H1 (cell line): Measurements from ENCODE around the gene SLC44A5. TPM values are rescaled to one million over a fixed set of nuclear protein-coding genes. Genes with fewer than 3 reads are reported as not detected.

Experiments used
- CTCF ChIA-PET: fragments of 300-600 bp; sonication (Branson Sonifier 250); formaldehyde crosslinking; loops from one replicate; lab custom pipeline; 2021; ENCODE audit not compliant: partially characterized antibody; lab: Charles Lee
- POLR2A ChIA-PET: fragments of 300-600 bp; sonication (Branson Sonifier 250); formaldehyde crosslinking; loops from one replicate; lab custom pipeline; 2021; ENCODE audit warnings: inconsistent platforms; ENCODE audit not compliant: partially characterized antibody; lab: Charles Lee
- DNase-seq, 2 experiments: peaks; one replicate each; pipeline versions ENCODE4 v3.0.0 to v3.0.0-alpha.2; 2010 to 2022; ENCODE audit warnings: low spot score in 2 of 2, low read depth in 1 of 2, mixed read lengths in 1 of 2
- FAIRE-seq: peaks from 2 replicates; lab custom pipeline; 2011; peaks lifted over from hg19 to GRCh38; lab: Jason Lieb, UNC
- H2AFZ ChIP-seq: 2 replicates; pipeline ENCODE4 v1.8.1; 2012; ENCODE audit warnings: low read length, inconsistent platforms
- H2AK5ac ChIP-seq: 2 replicates; pipeline ENCODE4 v1.6.1; 2013; ENCODE audit warnings: low read depth, low read length
- H2BK120ac ChIP-seq: replicated peaks from 2 replicates; pipeline ENCODE3; 2013; ENCODE audit warnings: low read depth, low read length, inconsistent platforms
- H2BK12ac ChIP-seq: 2 replicates; pipeline ENCODE4 v1.6.1; 2013; ENCODE audit warnings: low read depth, low read length
- H2BK15ac ChIP-seq: 2 replicates; pipeline ENCODE4 v1.6.1; 2013; ENCODE audit warnings: low read length
- H2BK20ac ChIP-seq: 2 replicates; pipeline ENCODE4 v1.6.1; 2013; ENCODE audit warnings: low read length
- H2BK5ac ChIP-seq: 2 replicates; pipeline ENCODE4 v1.6.1; 2013; ENCODE audit warnings: low read depth, low read length
- H3K14ac ChIP-seq: 2 replicates; pipeline ENCODE4 v1.6.1; 2013; ENCODE audit warnings: inconsistent platforms; ENCODE audit not compliant: insufficient read length
- H3K18ac ChIP-seq: 2 replicates; pipeline ENCODE4 v1.6.1; 2013; ENCODE audit warnings: low read length; ENCODE audit errors: extremely low read depth
- H3K23ac ChIP-seq: 2 replicates; pipeline ENCODE4 v1.6.1; 2013; ENCODE audit warnings: inconsistent platforms; ENCODE audit not compliant: insufficient read length
- H3K23me2 ChIP-seq: 2 replicates; pipeline ENCODE4 v1.6.1; 2013; ENCODE audit warnings: low read depth, low read length
- H3K27ac ChIP-seq: 2 replicates; pipeline ENCODE4 v1.6.1; 2011; ENCODE audit warnings: low read depth, low read length, inconsistent platforms
- H3K27me3 ChIP-seq, 4 experiments: replicated peaks in 1 of 4; 1 replicate in 1 of 4; 2 replicates in 3 of 4; pipeline versions ENCODE4 v1.6.1 to v1.8.1; 2011 to 2013; ENCODE audit warnings: low read length in 3 of 4, mild to moderate bottlenecking in 3 of 4, inconsistent platforms in 2 of 4, mixed read lengths in 2 of 4, moderate library complexity in 1 of 4; ENCODE audit not compliant: control insufficient read depth in 3 of 4, insufficient read depth in 3 of 4; ENCODE audit errors: extremely low read depth in 1 of 4
- H3K36me3 ChIP-seq, 4 experiments: 2 replicates each; pipeline versions ENCODE4 v1.6.1 to v1.8.1; 2011 to 2013; ENCODE audit warnings: mild to moderate bottlenecking in 4 of 4, low read length in 3 of 4, moderate library complexity in 2 of 4, control low read depth in 1 of 4, inconsistent platforms in 1 of 4; ENCODE audit not compliant: insufficient read depth in 4 of 4, control insufficient read depth in 2 of 4
- H3K4ac ChIP-seq: replicated peaks from 2 replicates; pipeline ENCODE3; 2013; ENCODE audit warnings: low read length, low read depth, mixed read lengths, inconsistent platforms; ENCODE audit not compliant: insufficient read length
- H3K4me1 ChIP-seq, 4 experiments: replicated peaks in 1 of 4; 1 replicate in 1 of 4; 2 replicates in 3 of 4; pipeline versions ENCODE4 v1.6.1 to v1.8.1; 2011 to 2013; ENCODE audit warnings: low read length in 3 of 4, inconsistent platforms in 2 of 4, mixed read lengths in 1 of 4; ENCODE audit not compliant: insufficient read depth in 4 of 4, control insufficient read depth in 3 of 4
- H3K4me2 ChIP-seq, 2 experiments: 2 replicates each; pipeline versions ENCODE4 v1.6.1 to v1.8.1; 2011 to 2013; ENCODE audit warnings: low read depth in 2 of 2, low read length in 2 of 2, control low read depth in 1 of 2, inconsistent platforms in 1 of 2, mild to moderate bottlenecking in 1 of 2; ENCODE audit not compliant: insufficient read depth in 1 of 2
- H3K4me3 ChIP-seq, 4 experiments: fragments of 200-600, 300-600 bp in 1 of 4; sonication (generic), shearing (Covaris generic), sonication (Bioruptor Twin) in 1 of 4; 2 replicates each; pipeline versions ENCODE4 v1.5.1 to v1.8.1; 2011 to 2016; ENCODE audit warnings: low read length in 4 of 4, low read depth in 3 of 4, control low read depth in 2 of 4, inconsistent platforms in 2 of 4, mild to moderate bottlenecking in 2 of 4, mixed read lengths in 1 of 4, moderate library complexity in 1 of 4; ENCODE audit not compliant: insufficient read depth in 2 of 4; ENCODE audit errors: extremely low read depth in 1 of 4
- H3K56ac ChIP-seq: replicated peaks from 2 replicates; pipeline ENCODE3; 2013; ENCODE audit warnings: low read depth, mild to moderate bottlenecking, mixed read lengths, low read length, inconsistent platforms; ENCODE audit not compliant: insufficient read length
- H3K79me1 ChIP-seq: 2 replicates; pipeline ENCODE4 v1.6.1; 2013; ENCODE audit warnings: low read depth, low read length, control low read depth
- H3K79me2 ChIP-seq, 2 experiments: 2 replicates each; pipeline versions ENCODE4 v1.6.1 to v1.8.1; 2012 to 2013; ENCODE audit warnings: low read length in 2 of 2, mild to moderate bottlenecking in 2 of 2, inconsistent platforms in 1 of 2; ENCODE audit not compliant: insufficient read depth in 2 of 2, control insufficient read depth in 1 of 2
- H3K9ac ChIP-seq, 4 experiments: replicated peaks in 1 of 4; 1 replicate in 1 of 4; 2 replicates in 3 of 4; pipeline versions ENCODE4 v1.6.1 to v1.8.1; 2011 to 2013; ENCODE audit warnings: low read depth in 3 of 4, low read length in 3 of 4, control low read depth in 2 of 4, mild to moderate bottlenecking in 2 of 4, moderate library complexity in 2 of 4, inconsistent platforms in 1 of 4; ENCODE audit errors: extremely low read depth in 1 of 4
- H3K9me3 ChIP-seq, 2 experiments: 2 replicates each; pipeline versions ENCODE4 v1.6.1 to v1.8.1; 2012 to 2013; ENCODE audit warnings: mild to moderate bottlenecking in 2 of 2, moderate library complexity in 2 of 2, control low read depth in 1 of 2, inconsistent platforms in 1 of 2, low read depth in 1 of 2, low read length in 1 of 2, mixed read lengths in 1 of 2; ENCODE audit not compliant: insufficient read depth in 2 of 2
- H4K20me1 ChIP-seq, 2 experiments: replicated peaks in 1 of 2; 2 replicates each; pipeline versions ENCODE3 to v1.8.1; 2011 to 2013; ENCODE audit warnings: inconsistent platforms in 2 of 2, low read length in 2 of 2, mild to moderate bottlenecking in 1 of 2; ENCODE audit not compliant: insufficient read depth in 2 of 2, control insufficient read depth in 1 of 2
- H4K5ac ChIP-seq: 2 replicates; pipeline ENCODE4 v1.6.1; 2013; ENCODE audit warnings: low read length, low read depth, mixed read lengths, inconsistent platforms; ENCODE audit not compliant: insufficient read length
- H4K8ac ChIP-seq: 2 replicates; pipeline ENCODE4 v1.8.0; 2013; ENCODE audit warnings: mild to moderate bottlenecking, moderate library complexity, low read length, inconsistent platforms; ENCODE audit not compliant: insufficient read depth; ENCODE audit errors: extremely low read depth
- H4K91ac ChIP-seq: replicated peaks from 2 replicates; pipeline ENCODE3; 2013; ENCODE audit warnings: low read length, mixed read lengths, inconsistent platforms; ENCODE audit not compliant: insufficient read length
- BACH1 ChIP-seq: IDR thresholded peaks from 2 replicates; pipeline ENCODE4 v1.6.1; 2012; ENCODE audit warnings: low read length, improper control_type of control experiment
- BRCA1 ChIP-seq: IDR thresholded peaks from 2 replicates; pipeline ENCODE4 v1.6.1; 2012; ENCODE audit warnings: low read depth, low read length, improper control_type of control experiment
- CTCF ChIP-seq, 3 experiments: IDR thresholded peaks; 1 replicate in 2 of 3; 2 replicates in 1 of 3; pipeline versions ENCODE4 v1.5.1 to v1.6.1; 2011; ENCODE audit warnings: low read length in 3 of 3, mild to moderate bottlenecking in 3 of 3, inconsistent platforms in 2 of 3, low read depth in 1 of 3, moderate library complexity in 1 of 3; ENCODE audit not compliant: insufficient read depth in 1 of 3; ENCODE audit errors: control extremely low read depth in 1 of 3
- EGR1 ChIP-seq: IDR thresholded peaks from 2 replicates; pipeline ENCODE4 v1.6.1; 2011; ENCODE audit warnings: low read depth, low read length, borderline replicate concordance
- PHF8 ChIP-seq: fragments of 200-600 bp; sonication (generic); conservative IDR thresholded peaks from 2 replicates; pipeline ENCODE4 v1.7.1; 2012; ENCODE audit warnings: low read depth, mild to moderate bottlenecking, inconsistent platforms, low read length, moderate library complexity
- RAD21 ChIP-seq, 2 experiments: IDR thresholded peaks in 1 of 2; conservative IDR thresholded peaks in 1 of 2; 2 replicates each; pipeline ENCODE4 v1.6.1; 2011; ENCODE audit warnings: low read depth in 2 of 2, low read length in 2 of 2, improper control_type of control experiment in 1 of 2, inconsistent platforms in 1 of 2, mild to moderate bottlenecking in 1 of 2, moderate library complexity in 1 of 2
- RBBP5 ChIP-seq: IDR thresholded peaks from 2 replicates; pipeline ENCODE4 v1.7.1; 2012; ENCODE audit warnings: low read depth, mild to moderate bottlenecking, inconsistent platforms, low read length, moderate library complexity, borderline replicate concordance
- SIN3A ChIP-seq, 2 experiments: IDR thresholded peaks in 1 of 2; conservative IDR thresholded peaks in 1 of 2; 2 replicates each; pipeline ENCODE4 v1.6.1; 2011 to 2012; ENCODE audit warnings: low read length in 2 of 2, improper control_type of control experiment in 1 of 2, low read depth in 1 of 2, mild to moderate bottlenecking in 1 of 2
- ZNF274 ChIP-seq: IDR thresholded peaks from 2 replicates; pipeline ENCODE4 v1.7.0; 2012; ENCODE audit warnings: low read length, borderline replicate concordance; ENCODE audit errors: extremely low read depth
- WGBS, 2 experiments: shearing (Covaris generic) in 1 of 2; methylation state at CpG; one replicate each; pipeline versions ENCODE4 v1.1.6 to v1.1.7; 2013 to 2015; ENCODE audit warnings: low lambda C conversion rate in 2 of 2, mixed read lengths in 2 of 2, inconsistent platforms in 1 of 2, low coverage in 1 of 2, missing lambda C conversion rate in 1 of 2; ENCODE audit not compliant: insufficient replicate concordance in 2 of 2, insufficient coverage in 1 of 2, insufficient read length in 1 of 2; ENCODE audit errors: extremely low coverage in 1 of 2, missing lambda C conversion rate in 1 of 2; 5-methylcytosine and 5-hydroxymethylcytosine counted together
- polyA plus RNA-seq, 7 experiments: library from polyadenylated mRNA; depleted of rRNA in 3 of 7; stranded (reverse) in 5 of 7; unstranded in 2 of 7; fragments of >200 nt in 5 of 7; fragments of 200-250 nt in 2 of 7; gene quantifications; 1 replicate in 5 of 7; 2 replicates in 1 of 7; 4 replicates in 1 of 7; pipeline versions ENCODE4 v1.2.1 to v1.2.3, GENCODE V29; 2011 to 2013; ENCODE audit warnings: missing spikeins in 2 of 7, mixed read lengths in 2 of 7
- total RNA-seq: library from RNA; stranded (reverse); fragmentation: NEBNext Ultra II Directional; extraction: Animal tissue kit (Norgen Biotek cat#: 25700); gene quantifications from 2 replicates; pipeline ENCODE4 v1.2.1, GENCODE V29; 2021
- TF ChIP-seq, protein P1 (sequence below): IDR thresholded peaks from 2 replicates; pipeline ENCODE4 v1.6.1; 2011; ENCODE audit warnings: low read depth, mild to moderate bottlenecking, low read length; ENCODE audit not compliant: insufficient read depth

Gene SLC44A5
- total and polyA plus RNA-seq, 2 of the 8 experiments (the other 6 are each of a cell fraction or from before 2014, with no cell fraction given): 1.8 to 3.3 TPM

- Histone ChIP-seq H4K91ac (no peak overlapping the region), H3K18ac (no peak overlapping the region), H3K56ac (no peak overlapping the region), H3K4me3 (no peak overlapping the region), H2BK15ac (no peak overlapping the region), H3K79me1 (no peaks in the 10 kb centered on the region), H3K23ac (no peak overlapping the region), H2BK20ac (no peak overlapping the region), H2AFZ (no peak overlapping the region), H4K20me1 (no peaks in the 10 kb centered on the region), H2BK5ac (no peak overlapping the region), H3K79me2 (no peaks in the 10 kb centered on the region), H3K27me3 (no peaks in the 10 kb centered on the region), H3K36me3 (no peaks in the 10 kb centered on the region), H2BK120ac (no peak overlapping the region), H3K14ac (no peak overlapping the region), H3K9me3 (no peaks in the 10 kb centered on the region), H4K5ac (no peak overlapping the region), H3K4me2 (no peak overlapping the region), H3K9ac (no peak overlapping the region), H2AK5ac (no peak overlapping the region), H3K4ac (no peak overlapping the region), H3K4me1 (no peaks in the 10 kb centered on the region), H3K23me2 (no peaks in the 10 kb centered on the region), H2BK12ac (no peak overlapping the region), H4K8ac (no peak overlapping the region), H3K27ac (no peak overlapping the region)
- ChIA-PET CTCF (interaction anchor here (0.7 kb wide), 1 partner anchor 59 kb away, joined by 3 read pairs; no protein-coding TSS in a partner anchor), POLR2A (no interaction called here)
- WGBS, 2 experiments: 95% methylated on average over 2 of the region's 2 CpGs; no CpG with 5 or more reads in 1 of the 2 experiments
- no peak for FAIRE-seq
- no peak for DNase-seq
- TF ChIP-seq SIN3A (conservative IDR thresholded peaks at IDR 0.05 in 1 of 2, IDR thresholded peaks at IDR 0.05 in 1 of 2; ENCODE audit: low read depth in 1 of 2, low read length in 2 of 2): no peak
- no peak for TF ChIP-seq RBBP5
- TF ChIP-seq, protein P1, sequence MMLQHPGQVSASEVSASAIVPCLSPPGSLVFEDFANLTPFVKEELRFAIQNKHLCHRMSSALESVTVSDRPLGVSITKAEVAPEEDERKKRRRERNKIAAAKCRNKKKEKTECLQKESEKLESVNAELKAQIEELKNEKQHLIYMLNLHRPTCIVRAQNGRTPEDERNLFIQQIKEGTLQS: no peak
- no peak for TF ChIP-seq CTCF (IDR thresholded peaks at IDR 0.05; ENCODE audit: control extremely low read depth in 1 of 3, insufficient read depth in 1 of 3, low read depth in 1 of 3, low read length in 3 of 3)
- TF ChIP-seq PHF8: no peak
- no peak for TF ChIP-seq BACH1
- no peak for TF ChIP-seq EGR1
- no peak for TF ChIP-seq BRCA1
- no peak for TF ChIP-seq ZNF274
- TF ChIP-seq RAD21 (IDR thresholded peaks at IDR 0.05 in 1 of 2, conservative IDR thresholded peaks at IDR 0.05 in 1 of 2; ENCODE audit: low read depth in 2 of 2, low read length in 2 of 2): no peak
Measured at GRCh38 chr1:75554181-75554580, 56.7 kb downstream of the SLC44A5 start.
